ENCODE measurements around the gene GLB1L3.

DNA sequence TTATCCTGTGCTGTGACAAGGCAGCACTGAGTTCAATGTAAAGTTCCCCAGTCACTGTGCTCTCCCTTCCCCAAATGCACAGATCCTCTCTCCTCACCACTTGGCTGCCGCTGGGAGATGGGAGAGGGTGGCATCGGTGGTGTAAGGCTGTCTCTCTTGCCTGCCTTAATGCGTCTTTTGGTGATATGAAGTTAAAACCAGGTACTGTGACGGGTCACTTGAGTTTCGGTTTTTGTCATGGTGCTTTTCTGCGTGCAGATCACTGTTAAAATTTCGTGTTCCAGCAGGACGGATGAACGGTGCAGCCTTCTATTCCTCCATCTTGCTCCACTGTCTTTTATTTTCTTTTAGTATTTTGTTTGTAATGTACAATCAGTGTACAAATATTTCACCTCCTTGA lies 74.2 kb downstream of the GLB1L3 start:
- no peak for TF ChIP-seq POLR2A (IDR thresholded peaks at IDR 0.05; ENCODE audit: low read length)
- TF ChIP-seq GATA1 (IDR thresholded peaks at IDR 0.05; ENCODE audit: low read depth, low read length), result no peak
